ENCODE measurements around the gene OS9. TPM values are rescaled to one million over a fixed set of nuclear protein-coding genes. Genes with fewer than 3 reads are reported as not detected.

The OS9 gene
- total RNA-seq, 6 donors from 2014 or later = 171 to 305 (median 278) TPM

DNA sequence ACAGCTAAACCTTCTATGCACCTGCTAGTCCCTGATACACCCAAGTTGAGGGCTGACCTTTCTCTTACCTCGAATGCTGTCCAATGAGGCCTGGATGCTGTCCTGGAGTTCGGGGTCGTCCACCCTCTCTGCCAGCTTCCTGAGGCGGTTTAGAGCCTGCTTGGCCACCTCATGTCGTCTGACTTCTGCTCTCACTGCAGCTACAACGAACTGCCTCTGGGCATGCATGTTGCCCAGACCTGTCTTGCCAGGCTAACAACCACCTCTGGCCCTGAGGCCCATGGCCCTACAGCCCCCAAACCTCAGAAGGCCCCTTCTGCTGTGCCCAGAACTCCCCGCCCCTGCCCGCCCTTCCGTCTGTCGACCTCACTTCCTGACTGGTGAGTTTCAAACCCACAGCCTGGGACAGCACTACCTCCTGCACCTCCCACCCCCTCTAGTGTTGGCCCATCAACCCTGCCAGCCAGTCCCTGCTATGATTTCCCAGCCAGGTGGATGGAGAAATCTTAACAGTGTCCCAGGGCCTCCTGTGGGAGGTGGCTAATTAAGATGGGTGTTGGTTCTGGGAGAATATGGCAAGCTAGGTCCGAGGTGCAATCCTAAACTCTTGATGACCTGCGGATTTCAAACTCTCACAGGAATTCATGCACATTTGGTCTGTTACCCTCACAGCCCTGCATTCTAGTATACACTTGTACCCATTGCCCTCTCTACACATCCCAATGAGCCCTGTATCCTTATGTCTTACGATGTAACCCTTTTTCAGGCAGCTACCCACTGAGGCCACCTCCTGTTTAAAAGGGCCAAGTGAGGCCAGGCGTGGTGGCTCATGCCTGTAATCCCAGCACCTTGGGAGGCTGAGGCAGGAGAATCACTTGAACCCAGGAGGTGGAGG lies 48.2 kb downstream of the OS9 start:
- Histone ChIP-seq H3K27ac (peak overlapping the region in 3 of 4 donors; percentile 57 to 80 (median 71)), H3K9me3 (no peaks in the 10 kb centered on the region), H3K36me3 (peaks cover 0 to 10% (median 3%) of the 10 kb centered on the region in 4 donors), H3K4me3 (peak overlapping the region in 3 of 4 donors; percentile 33 to 47 (median 46)), H3K4me1 (peaks cover 19 to 45% (median 35%) of the 10 kb centered on the region in 4 donors), H3K27me3 (peaks cover 1 to 31% (median 16%) of the 10 kb centered on the region in 4 donors)
- DNase-seq (peak; percentile 61 to 75), ATAC-seq (ENCODE audit: low FRiP score in 2 of 2) (no peak)
- WGBS, 2 donors = 37 to 52% methylated on average over 9 to 14 of the region's 14 CpGs
- no peak for TF ChIP-seq POLR2AphosphoS5 (IDR thresholded peaks at IDR 0.05)
- TF ChIP-seq, protein P1, sequence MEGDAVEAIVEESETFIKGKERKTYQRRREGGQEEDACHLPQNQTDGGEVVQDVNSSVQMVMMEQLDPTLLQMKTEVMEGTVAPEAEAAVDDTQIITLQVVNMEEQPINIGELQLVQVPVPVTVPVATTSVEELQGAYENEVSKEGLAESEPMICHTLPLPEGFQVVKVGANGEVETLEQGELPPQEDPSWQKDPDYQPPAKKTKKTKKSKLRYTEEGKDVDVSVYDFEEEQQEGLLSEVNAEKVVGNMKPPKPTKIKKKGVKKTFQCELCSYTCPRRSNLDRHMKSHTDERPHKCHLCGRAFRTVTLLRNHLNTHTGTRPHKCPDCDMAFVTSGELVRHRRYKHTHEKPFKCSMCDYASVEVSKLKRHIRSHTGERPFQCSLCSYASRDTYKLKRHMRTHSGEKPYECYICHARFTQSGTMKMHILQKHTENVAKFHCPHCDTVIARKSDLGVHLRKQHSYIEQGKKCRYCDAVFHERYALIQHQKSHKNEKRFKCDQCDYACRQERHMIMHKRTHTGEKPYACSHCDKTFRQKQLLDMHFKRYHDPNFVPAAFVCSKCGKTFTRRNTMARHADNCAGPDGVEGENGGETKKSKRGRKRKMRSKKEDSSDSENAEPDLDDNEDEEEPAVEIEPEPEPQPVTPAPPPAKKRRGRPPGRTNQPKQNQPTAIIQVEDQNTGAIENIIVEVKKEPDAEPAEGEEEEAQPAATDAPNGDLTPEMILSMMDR (IDR thresholded peaks at IDR 0.05) = peak in 1 of 6 experiments; percentile 10

- peaks cover 0 to 14% (median 5%) of the 10 kb centered on the region in 4 donors for H3K27me3 ChIP-seq
- peak overlapping the region in 1 of 4 donors; percentile 92 for H3K27ac ChIP-seq
- TF ChIP-seq POLR2A (IDR thresholded peaks at IDR 0.05) (no peak), POLR2AphosphoS5 (IDR thresholded peaks at IDR 0.05) (no peak), EP300 (IDR thresholded peaks at IDR 0.05) (no peak)
- TF ChIP-seq, protein P1 (IDR thresholded peaks at IDR 0.05) = no peak
- H3K4me3 ChIP-seq = peak overlapping the region in 1 of 4 donors; percentile 62
- DNase-seq (no peak), ATAC-seq (ENCODE audit: low FRiP score in 2 of 2) (no peak)
- H3K9me3 ChIP-seq = no peaks in the 10 kb centered on the region
- 83 to 84% methylated on average over 2 of the region's 2 CpGs for WGBS, 2 donors
- H3K4me1 ChIP-seq = peaks cover 4 to 28% (median 18%) of the 10 kb centered on the region in 4 donors
- H3K36me3 ChIP-seq = peaks cover 9 to 27% (median 19%) of the 10 kb centered on the region in 4 donors
These were observed 49.8 kb downstream of the OS9 start for GRCh38 chr12:57743769-57744168.

DNA sequence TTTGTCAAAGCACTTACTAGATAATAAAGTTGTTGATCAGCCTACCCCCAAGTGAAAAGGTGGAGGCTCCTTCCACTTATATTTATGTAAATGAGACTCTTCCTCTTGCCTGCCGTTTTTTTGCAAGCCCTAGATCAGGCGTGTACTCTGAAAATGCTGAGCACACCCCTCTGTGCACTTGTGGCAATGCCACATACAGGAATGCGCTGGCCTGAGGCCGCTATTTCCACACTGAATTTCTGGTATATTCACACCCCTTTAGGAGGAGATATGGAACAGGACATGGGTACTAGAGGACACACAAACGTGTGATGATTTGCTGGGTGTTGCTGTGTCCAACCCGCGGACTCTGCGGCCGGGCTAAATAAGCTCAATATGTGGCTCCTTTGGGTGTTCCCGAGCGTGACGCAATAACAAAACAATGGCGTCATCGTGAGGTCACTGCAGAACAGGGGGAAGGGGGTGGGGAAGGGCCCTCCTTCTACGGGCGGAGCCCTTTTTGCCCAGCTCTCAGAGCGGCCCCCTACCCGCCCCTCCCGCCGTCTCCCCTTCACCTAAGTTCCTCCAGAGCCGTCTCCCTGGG lies 50.4 kb downstream of the OS9 start:
- DNase-seq (peak; percentile 72 to 75), ATAC-seq (ENCODE audit: low FRiP score in 2 of 2) (peak; percentile 83 to 84)
- Histone ChIP-seq H3K9me3 (no peaks in the 10 kb centered on the region), H3K27ac (peak overlapping the region; percentile 92 to 98 (median 95)), H3K27me3 (peaks cover 0 to 9% (median 4%) of the 10 kb centered on the region in 4 donors), H3K4me3 (peak overlapping the region in 3 of 4 donors; percentile 62 to 83 (median 79)), H3K4me1 (peaks cover 3 to 23% (median 15%) of the 10 kb centered on the region in 4 donors), H3K36me3 (peaks cover 9 to 32% (median 24%) of the 10 kb centered on the region in 4 donors)
- TF ChIP-seq POLR2A (IDR thresholded peaks at IDR 0.05) (peak in 1 of 4 donors; percentile 15), POLR2AphosphoS5 (IDR thresholded peaks at IDR 0.05) (peak in 1 of 2 donors; percentile 58), EP300 (IDR thresholded peaks at IDR 0.05) (peak in 1 of 4 donors; percentile 21)
- TF ChIP-seq, protein P1 (IDR thresholded peaks at IDR 0.05) = no peak
- WGBS, 2 donors = 5 to 13% methylated on average over 21 of the region's 21 CpGs

- 1% methylated on average over 24 to 29 of the region's 29 CpGs for WGBS, 2 donors
- peak within 1 kb of the TSS; percentile 62 to 83 (median 72) for H3K4me3 ChIP-seq
- DNase-seq (peak in 1 of 2 donors; percentile 99), ATAC-seq (ENCODE audit: low FRiP score in 2 of 2) (peak; percentile 96 to 97)
- peak within 1 kb of the TSS; percentile 92 to 98 (median 95) for H3K27ac ChIP-seq
- H3K9me3 ChIP-seq = no peaks in the 10 kb centered on the region
- H3K4me1 ChIP-seq = peaks cover 3 to 21% (median 15%) of the 10 kb centered on the region in 4 donors
- peaks cover 0 to 4% (median 3%) of the 10 kb centered on the region in 4 donors for H3K27me3 ChIP-seq
- peak in 3 of 4 donors; percentile 47 to 72 (median 66) for TF ChIP-seq POLR2A (IDR thresholded peaks at IDR 0.05)
- TF ChIP-seq POLR2AphosphoS5 (IDR thresholded peaks at IDR 0.05) = peak; percentile 18 to 77
- TF ChIP-seq EP300 (IDR thresholded peaks at IDR 0.05) = no peak
- TF ChIP-seq, protein P1 (IDR thresholded peaks at IDR 0.05) = peak in 1 of 6 experiments; percentile 34
- peaks cover 9 to 39% (median 27%) of the 10 kb centered on the region in 4 donors for H3K36me3 ChIP-seq
These were observed 51.0 kb downstream of the OS9 start, which contains the start of gene TSPAN31 for GRCh38 chr12:57744777-57745484. Gene TSPAN31, plus strand, starts transcription at chr12:57745039. Its CDS starts 116 bp downstream, at chr12:57745155.
